ENCODE measurements around the gene MSI1. TPM values are rescaled to one million over a fixed set of nuclear protein-coding genes. Genes with fewer than 3 reads are reported as not detected.

The MSI1 gene
- total RNA-seq: 1.2 TPM
- 1 to 10 TPM; 3.6 to 7.3 (median 4.7) TPM for polyA plus RNA-seq (ENCODE audit: insufficient read depth in 1 of 8, insufficient read length in 8 of 8, low replicate concordance in 1 of 8)
- long read RNA-seq, donor 1: 0 reads
- long read RNA-seq, donor 2: 0 reads
- long read RNA-seq, donor 3, partial matches to known transcripts: 9 of 9 reads
- long read RNA-seq, donor 3, other reads (novel, unspliced or antisense): 0 of 9 reads
- long read RNA-seq, donor 4: 0 reads
- long read RNA-seq, donor 5: 0 reads
- long read RNA-seq, donor 6: 0 reads
- long read RNA-seq, donor 7: 0 reads
- long read RNA-seq, donor 8: 0 reads
- long read RNA-seq, donor 9: 0 reads
- long read RNA-seq, donor 10: 0 reads
- long read RNA-seq, donor 11: 0 reads

DNA sequence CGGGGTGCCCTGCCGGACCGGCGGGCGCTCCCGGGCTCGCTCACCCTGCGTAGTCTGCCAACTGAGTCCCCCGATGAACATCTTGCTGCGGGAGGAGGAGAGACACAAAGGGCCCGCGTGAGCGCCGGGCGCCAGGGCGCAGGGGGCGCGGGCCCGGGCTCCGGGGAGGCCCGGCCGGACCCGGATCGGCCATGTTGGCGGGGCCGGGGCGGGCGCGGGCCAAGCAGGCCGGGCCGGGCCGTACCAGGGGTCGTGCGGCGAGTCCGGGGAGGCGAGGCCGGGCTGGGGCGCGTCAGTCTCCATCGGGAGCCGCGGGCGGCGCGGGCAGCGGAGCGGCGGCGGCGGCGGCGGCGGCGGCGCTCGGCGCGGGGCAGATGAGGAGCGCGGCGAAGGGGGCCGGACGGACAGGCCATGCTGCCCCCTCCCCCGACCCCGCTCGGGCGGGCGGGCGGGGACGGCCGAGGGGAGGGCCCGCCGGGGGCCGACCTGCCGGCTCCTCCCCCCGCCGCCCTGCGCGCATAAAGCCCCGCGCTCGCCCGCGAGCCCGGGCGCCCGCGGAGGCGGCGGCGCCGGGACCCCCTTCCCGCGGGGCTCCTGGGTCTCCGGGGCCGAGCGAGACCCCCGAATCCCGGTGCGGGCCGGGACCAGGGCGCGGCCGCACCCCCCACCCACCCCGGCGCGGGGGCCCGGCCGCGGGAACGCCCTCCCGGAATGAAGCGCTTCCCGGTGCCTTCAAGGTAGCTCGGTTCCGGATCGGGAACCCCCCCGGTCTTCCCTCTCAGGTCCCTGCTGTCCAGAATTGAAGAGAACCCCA is at the start of gene MSI1:
TSS of gene MSI1 (minus strand) at position 376 of the 814 bp plus-strand sequence. CDS start at position 303, 73 bp downstream.
- Histone ChIP-seq H3K36me3 (ENCODE audit: control insufficient read depth, insufficient read depth, low read length) (no peaks in the 10 kb centered on the region), H3K27me3 (ENCODE audit: control insufficient read depth, insufficient read depth, low read length) (peaks cover 57% of the 10 kb centered on the region), H3K27ac (ENCODE audit: low read length) (no peak within 1 kb of the TSS), H3K9me3 (replicated peaks; ENCODE audit: control insufficient read depth, low read depth, low read length) (no peaks in the 10 kb centered on the region), H3K4me3 (ENCODE audit: low read length) (peak within 1 kb of the TSS; percentile 46), H3K4me1 (ENCODE audit: control insufficient read depth, insufficient read depth, low read length) (peaks cover 17% of the 10 kb centered on the region)
- WGBS (ENCODE audit: insufficient coverage): under 1% methylated on average over 99 of the region's 119 CpGs
- no peak for DNase-seq

DNA sequence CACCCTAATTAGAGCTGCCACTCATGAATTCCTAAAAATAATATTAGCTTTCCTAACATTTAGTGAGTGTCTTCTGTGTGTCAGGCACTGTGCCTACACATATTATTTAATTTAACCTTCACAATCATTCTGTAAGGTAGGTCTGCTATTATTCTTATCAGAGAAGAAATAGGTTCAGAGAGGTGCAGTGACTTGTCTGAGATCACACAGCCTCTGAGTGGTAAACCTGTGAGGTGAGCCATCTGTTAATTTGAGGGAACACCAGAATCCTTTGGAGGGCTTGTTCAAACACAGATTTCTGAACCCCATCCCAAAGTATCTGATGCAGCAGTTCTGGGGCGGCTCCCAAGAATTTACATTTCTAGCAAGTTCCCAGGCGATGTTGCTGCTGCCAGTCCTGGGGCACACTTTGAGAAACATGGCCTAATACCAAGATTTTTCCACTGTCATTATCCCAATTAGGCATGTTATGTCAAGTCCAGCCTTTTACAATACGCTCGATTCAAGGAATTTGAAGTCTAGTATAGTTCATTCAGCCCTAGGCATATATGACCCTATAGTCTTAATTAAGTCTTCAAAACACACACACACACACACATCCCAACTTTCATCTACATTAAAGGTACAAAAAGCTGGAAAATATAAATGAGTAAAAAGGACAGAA is 49.1 kb upstream of the MSI1 start:
- 92% methylated on average over 2 of the region's 4 CpGs for WGBS (ENCODE audit: insufficient coverage)
- no peak for DNase-seq
- H3K27me3 ChIP-seq (ENCODE audit: control insufficient read depth, insufficient read depth, low read length): peaks cover 2% of the 10 kb centered on the region
- no peak overlapping the region for H3K27ac ChIP-seq (ENCODE audit: low read length)
- peaks cover 5% of the 10 kb centered on the region for H3K4me1 ChIP-seq (ENCODE audit: control insufficient read depth, insufficient read depth, low read length)
- no peaks in the 10 kb centered on the region for H3K9me3 ChIP-seq (replicated peaks; ENCODE audit: control insufficient read depth, low read depth, low read length)
- H3K4me3 ChIP-seq (ENCODE audit: low read length): no peak overlapping the region
- no peaks in the 10 kb centered on the region for H3K36me3 ChIP-seq (ENCODE audit: control insufficient read depth, insufficient read depth, low read length)

- Histone ChIP-seq H3K36me3 (ENCODE audit: control insufficient read depth, insufficient read depth, low read length) (no peaks in the 10 kb centered on the region), H3K4me1 (ENCODE audit: control insufficient read depth, insufficient read depth, low read length) (peaks cover 5% of the 10 kb centered on the region), H3K4me3 (ENCODE audit: low read length) (no peak overlapping the region), H3K27me3 (ENCODE audit: control insufficient read depth, insufficient read depth, low read length) (peaks cover 2% of the 10 kb centered on the region), H3K9me3 (replicated peaks; ENCODE audit: control insufficient read depth, low read depth, low read length) (no peaks in the 10 kb centered on the region), H3K27ac (ENCODE audit: low read length) (no peak overlapping the region)
- 72% methylated on average over 4 of the region's 7 CpGs for WGBS (ENCODE audit: insufficient coverage)
- no peak for DNase-seq
Observed at GRCh38 chr12:120416490-120417216, 47.7 kb upstream of the MSI1 start.

DNA sequence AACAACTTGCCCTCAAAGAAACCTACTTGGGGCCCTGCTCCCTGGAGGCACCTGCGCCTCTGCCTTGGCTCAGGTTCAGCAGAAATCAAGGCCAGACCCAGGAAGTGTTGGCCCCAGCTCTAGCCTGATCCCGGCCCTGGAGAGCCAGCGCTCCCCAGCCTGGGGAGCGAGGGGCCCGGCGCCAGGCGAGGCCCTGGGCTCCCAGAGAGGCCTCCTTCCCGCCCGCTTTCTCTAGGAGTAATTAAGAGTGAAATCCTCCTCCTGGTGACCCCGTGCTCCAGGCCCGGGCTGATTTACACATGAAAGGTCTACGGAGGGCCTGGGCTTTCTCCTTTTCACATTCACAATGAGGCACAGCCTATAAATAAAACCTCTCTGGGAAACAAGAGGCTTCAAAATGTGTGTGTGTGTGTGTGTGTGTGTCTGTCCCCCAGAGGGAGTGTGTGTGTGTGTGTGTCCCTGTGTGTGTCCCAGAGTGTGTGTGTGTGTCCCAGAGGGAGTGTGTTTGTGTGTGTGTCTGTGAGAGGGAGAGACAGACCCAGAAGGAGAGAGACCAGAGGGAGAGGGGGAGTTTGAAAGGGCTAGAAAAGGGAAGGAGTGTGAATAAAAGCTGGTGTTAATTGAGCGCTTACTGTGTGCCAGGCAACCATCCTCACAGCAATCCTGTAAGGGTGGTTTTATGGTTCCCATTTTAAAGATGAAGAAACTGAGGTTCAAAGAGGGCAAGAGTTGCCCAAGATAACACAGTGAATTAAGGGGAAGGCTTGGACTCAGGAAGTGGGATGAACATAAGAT is 45.1 kb upstream of the MSI1 start:
- DNase-seq: peak; percentile 26
- 22% methylated on average over 3 of the region's 13 CpGs for WGBS (ENCODE audit: insufficient coverage)
- Histone ChIP-seq H3K9me3 (replicated peaks; ENCODE audit: control insufficient read depth, low read depth, low read length) (no peaks in the 10 kb centered on the region), H3K27me3 (ENCODE audit: control insufficient read depth, insufficient read depth, low read length) (peaks cover 2% of the 10 kb centered on the region), H3K4me3 (ENCODE audit: low read length) (no peak overlapping the region), H3K27ac (ENCODE audit: low read length) (peak overlapping the region; percentile 42), H3K4me1 (ENCODE audit: control insufficient read depth, insufficient read depth, low read length) (peaks cover 5% of the 10 kb centered on the region), H3K36me3 (ENCODE audit: control insufficient read depth, insufficient read depth, low read length) (no peaks in the 10 kb centered on the region)

GRCh38 chr12:120412421-120412820 is 43.5 kb upstream of the MSI1 start:
- Histone ChIP-seq H3K9me3 (replicated peaks; ENCODE audit: control insufficient read depth, low read depth, low read length) (no peaks in the 10 kb centered on the region), H3K4me3 (ENCODE audit: low read length) (no peak overlapping the region), H3K4me1 (ENCODE audit: control insufficient read depth, insufficient read depth, low read length) (peaks cover 5% of the 10 kb centered on the region), H3K27me3 (ENCODE audit: control insufficient read depth, insufficient read depth, low read length) (peaks cover 2% of the 10 kb centered on the region), H3K36me3 (ENCODE audit: control insufficient read depth, insufficient read depth, low read length) (no peaks in the 10 kb centered on the region), H3K27ac (ENCODE audit: low read length) (no peak overlapping the region)
- WGBS (ENCODE audit: insufficient coverage): 71% methylated on average over 3 of the region's 7 CpGs
- no peak for DNase-seq

DNA sequence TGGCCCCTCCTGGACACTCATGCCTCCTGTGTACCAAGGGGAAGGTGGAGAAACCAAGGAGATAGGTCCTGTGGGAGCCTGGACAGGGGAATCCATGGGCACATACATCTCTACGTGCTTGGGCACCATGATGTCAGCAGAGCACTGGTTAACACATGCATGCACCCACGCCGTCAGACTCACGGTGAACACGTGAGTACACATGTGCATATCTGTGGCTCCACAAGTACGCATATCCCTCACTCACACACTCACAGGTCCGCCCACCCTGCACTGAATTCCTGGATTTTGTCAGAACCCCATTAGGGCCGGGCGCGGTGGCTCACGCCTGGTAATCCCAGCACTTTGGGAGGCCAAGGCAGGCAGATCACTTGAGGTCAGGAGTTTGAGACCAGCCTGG is 39.8 kb upstream of the MSI1 start:
- no peak overlapping the region for H3K4me3 ChIP-seq (ENCODE audit: low read length)
- DNase-seq: no peak
- no peaks in the 10 kb centered on the region for H3K36me3 ChIP-seq (ENCODE audit: control insufficient read depth, insufficient read depth, low read length)
- no peak overlapping the region for H3K27ac ChIP-seq (ENCODE audit: low read length)
- 96% methylated on average over 8 of the region's 11 CpGs for WGBS (ENCODE audit: insufficient coverage)
- H3K9me3 ChIP-seq (replicated peaks; ENCODE audit: control insufficient read depth, low read depth, low read length): no peaks in the 10 kb centered on the region
- H3K4me1 ChIP-seq (ENCODE audit: control insufficient read depth, insufficient read depth, low read length): peaks cover 2% of the 10 kb centered on the region
- H3K27me3 ChIP-seq (ENCODE audit: control insufficient read depth, insufficient read depth, low read length): peaks cover 1% of the 10 kb centered on the region

- DNase-seq: no peak
- H3K27ac ChIP-seq (ENCODE audit: low read length): no peak overlapping the region
- H3K9me3 ChIP-seq (replicated peaks; ENCODE audit: control insufficient read depth, low read depth, low read length): no peaks in the 10 kb centered on the region
- H3K27me3 ChIP-seq (ENCODE audit: control insufficient read depth, insufficient read depth, low read length): no peaks in the 10 kb centered on the region
- H3K4me1 ChIP-seq (ENCODE audit: control insufficient read depth, insufficient read depth, low read length): peaks cover 5% of the 10 kb centered on the region
- H3K4me3 ChIP-seq (ENCODE audit: low read length): no peak overlapping the region
- no peaks in the 10 kb centered on the region for H3K36me3 ChIP-seq (ENCODE audit: control insufficient read depth, insufficient read depth, low read length)
- WGBS (ENCODE audit: insufficient coverage): 63% methylated on average over 1 of the region's 3 CpGs
Observed at GRCh38 chr12:120406553-120406952, 37.6 kb upstream of the MSI1 start.

DNA sequence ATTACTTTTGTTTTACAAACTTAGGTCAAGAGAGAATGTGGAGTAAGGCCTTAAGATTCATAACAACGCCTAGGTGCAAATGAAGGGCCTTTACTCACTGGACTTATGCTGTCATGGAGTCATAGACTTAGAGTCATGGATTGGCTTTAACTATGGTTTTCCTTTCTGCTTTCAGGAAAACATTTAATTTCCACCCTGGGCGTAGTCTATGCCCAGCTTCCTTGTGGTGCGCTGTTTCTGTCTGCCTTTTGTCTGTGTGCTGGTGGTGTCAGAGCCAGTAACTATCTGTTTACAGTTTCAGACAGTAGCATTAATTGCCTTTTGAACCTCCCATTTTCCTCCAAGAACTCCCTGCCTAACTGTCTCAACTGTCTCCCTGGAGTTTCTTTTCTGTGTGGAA is 37.1 kb upstream of the MSI1 start:
- WGBS (ENCODE audit: insufficient coverage): no CpG with 5 or more reads among the region's 3 CpGs
- Histone ChIP-seq H3K36me3 (ENCODE audit: control insufficient read depth, insufficient read depth, low read length) (no peaks in the 10 kb centered on the region), H3K4me3 (ENCODE audit: low read length) (no peak overlapping the region), H3K9me3 (replicated peaks; ENCODE audit: control insufficient read depth, low read depth, low read length) (no peaks in the 10 kb centered on the region), H3K4me1 (ENCODE audit: control insufficient read depth, insufficient read depth, low read length) (peaks cover 5% of the 10 kb centered on the region), H3K27me3 (ENCODE audit: control insufficient read depth, insufficient read depth, low read length) (no peaks in the 10 kb centered on the region), H3K27ac (ENCODE audit: low read length) (no peak overlapping the region)
- no peak for DNase-seq

GRCh38 chr12:120404271-120404670 is 35.3 kb upstream of the MSI1 start:
- 100% methylated on average over 1 of the region's 1 CpG for WGBS (ENCODE audit: insufficient coverage)
- Histone ChIP-seq H3K9me3 (replicated peaks; ENCODE audit: control insufficient read depth, low read depth, low read length) (no peaks in the 10 kb centered on the region), H3K27me3 (ENCODE audit: control insufficient read depth, insufficient read depth, low read length) (no peaks in the 10 kb centered on the region), H3K36me3 (ENCODE audit: control insufficient read depth, insufficient read depth, low read length) (no peaks in the 10 kb centered on the region), H3K4me3 (ENCODE audit: low read length) (no peak overlapping the region), H3K27ac (ENCODE audit: low read length) (no peak overlapping the region), H3K4me1 (ENCODE audit: control insufficient read depth, insufficient read depth, low read length) (peaks cover 5% of the 10 kb centered on the region)
- no peak for DNase-seq
